ENCODE measurements around the gene SLC38A3. TPM values are rescaled to one million over a fixed set of nuclear protein-coding genes. Genes with fewer than 3 reads are reported as not detected.
A peak's percentile ranks its signal among the peaks of the same experiment; 100 is the strongest.

Gene SLC38A3
- total RNA-seq, 4 donors from 2014 or later = 1.9 to 8.9 (median 5.0) TPM

DNA sequence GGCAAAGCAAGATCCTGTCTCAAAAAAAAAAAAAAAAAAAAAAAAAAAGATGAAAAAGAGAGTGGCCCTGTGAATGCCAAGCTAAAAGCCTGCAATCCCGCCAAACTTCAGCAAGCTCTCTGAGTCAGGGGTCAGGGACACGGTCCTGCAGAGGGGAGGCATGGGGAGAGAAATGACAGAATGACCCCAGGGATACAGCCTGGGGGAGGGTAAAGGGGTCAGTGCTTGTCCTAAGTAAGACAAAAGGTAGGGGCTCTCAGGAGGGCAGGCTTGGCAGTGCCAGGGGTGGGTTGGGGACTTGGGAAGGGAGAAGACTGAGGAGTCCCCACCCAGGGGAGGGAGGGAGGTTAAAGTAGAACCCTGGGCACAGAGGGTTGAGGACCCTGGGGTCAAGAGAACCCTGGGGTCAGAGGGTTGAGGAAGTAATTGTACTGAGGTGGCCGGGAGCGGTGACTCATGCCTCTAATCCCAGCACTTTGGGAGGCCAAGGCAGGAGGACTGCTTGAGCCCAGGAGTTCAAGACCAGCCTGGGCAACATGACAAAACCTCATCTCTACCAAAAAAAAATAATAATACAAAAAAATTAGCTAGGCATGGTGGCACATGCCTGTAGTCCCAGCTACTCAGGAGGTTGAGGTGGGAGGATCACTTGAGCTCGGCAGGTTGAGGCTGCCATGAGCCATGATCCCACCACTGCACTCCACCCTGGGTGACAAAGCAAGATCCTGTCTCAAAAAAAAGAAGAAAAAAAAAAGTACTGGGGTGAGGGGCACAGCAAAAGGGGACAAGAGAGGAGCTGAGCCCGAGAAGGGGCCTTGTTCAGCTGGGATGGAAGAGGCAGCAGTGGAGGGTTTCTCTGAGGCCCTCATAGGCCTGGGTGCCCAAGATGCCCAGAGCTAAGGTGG is 58.7 kb downstream of the SLC38A3 start:
- Histone ChIP-seq H3K4me3 (no peak overlapping the region), H3K9me3 (no peaks in the 10 kb centered on the region), H3K4me1 (peaks cover 40 to 67% of the 10 kb centered on the region in 2 donors), H3K27me3 (no peaks in the 10 kb centered on the region), H3K27ac (peak overlapping the region; percentile 71 to 90 (median 82)), H3K36me3 (no peaks in the 10 kb centered on the region)
- ATAC-seq = no peak
- intact Hi-C loops (cut with DNase I; ENCODE audit: low total_unique reads) (no loop called here), in situ Hi-C loops (cut with MboI; ENCODE audit: low sequenced_read_pairs in 4 of 4) (no loop called here)
- no peak for TF ChIP-seq POLR2A (IDR thresholded peaks at IDR 0.05)
- TF ChIP-seq, protein P1, sequence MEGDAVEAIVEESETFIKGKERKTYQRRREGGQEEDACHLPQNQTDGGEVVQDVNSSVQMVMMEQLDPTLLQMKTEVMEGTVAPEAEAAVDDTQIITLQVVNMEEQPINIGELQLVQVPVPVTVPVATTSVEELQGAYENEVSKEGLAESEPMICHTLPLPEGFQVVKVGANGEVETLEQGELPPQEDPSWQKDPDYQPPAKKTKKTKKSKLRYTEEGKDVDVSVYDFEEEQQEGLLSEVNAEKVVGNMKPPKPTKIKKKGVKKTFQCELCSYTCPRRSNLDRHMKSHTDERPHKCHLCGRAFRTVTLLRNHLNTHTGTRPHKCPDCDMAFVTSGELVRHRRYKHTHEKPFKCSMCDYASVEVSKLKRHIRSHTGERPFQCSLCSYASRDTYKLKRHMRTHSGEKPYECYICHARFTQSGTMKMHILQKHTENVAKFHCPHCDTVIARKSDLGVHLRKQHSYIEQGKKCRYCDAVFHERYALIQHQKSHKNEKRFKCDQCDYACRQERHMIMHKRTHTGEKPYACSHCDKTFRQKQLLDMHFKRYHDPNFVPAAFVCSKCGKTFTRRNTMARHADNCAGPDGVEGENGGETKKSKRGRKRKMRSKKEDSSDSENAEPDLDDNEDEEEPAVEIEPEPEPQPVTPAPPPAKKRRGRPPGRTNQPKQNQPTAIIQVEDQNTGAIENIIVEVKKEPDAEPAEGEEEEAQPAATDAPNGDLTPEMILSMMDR (IDR thresholded peaks at IDR 0.05 in 4 of 5, conservative IDR thresholded peaks at IDR 0.05 in 1 of 5) = no peak
- no peak for DNase-seq

DNA sequence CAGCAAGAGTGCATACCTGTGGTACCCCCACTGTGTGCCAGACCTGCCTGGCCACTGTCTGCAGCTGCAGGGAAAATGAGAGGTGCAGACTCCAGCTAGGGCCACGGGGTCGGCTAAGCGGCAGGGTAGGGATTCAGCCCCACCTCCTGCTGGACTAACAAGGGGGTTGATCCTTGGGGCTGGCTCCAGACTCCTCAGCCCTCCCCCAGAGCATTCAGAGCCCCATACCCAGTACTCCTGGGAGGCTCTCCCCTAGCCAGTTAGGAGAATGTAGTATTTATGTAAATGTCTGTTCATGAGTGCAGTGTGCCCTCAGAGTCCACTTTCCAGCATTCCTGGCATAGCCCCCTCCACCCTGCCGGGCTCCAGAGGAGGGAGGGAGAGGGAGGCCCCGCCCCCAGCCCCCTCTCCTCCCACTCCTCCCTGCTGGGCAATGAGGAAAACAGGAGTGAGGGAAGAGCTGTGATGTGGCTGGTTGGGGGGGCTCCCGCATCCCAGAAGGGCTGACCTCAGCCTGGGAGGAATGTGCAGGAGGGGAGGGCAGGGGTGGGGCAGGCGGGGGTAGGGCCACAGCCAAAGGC is 59.4 kb downstream of the SLC38A3 start:
- H3K27me3 ChIP-seq = no peaks in the 10 kb centered on the region
- in situ Hi-C loops (cut with MboI; ENCODE audit: low sequenced_read_pairs in 4 of 4) = no loop called here
- ATAC-seq (no peak), DNase-seq (no peak)
- no peaks in the 10 kb centered on the region for H3K36me3 ChIP-seq
- no peaks in the 10 kb centered on the region for H3K9me3 ChIP-seq
- peak overlapping the region; percentile 71 to 90 (median 82) for H3K27ac ChIP-seq
- peaks cover 43 to 71% of the 10 kb centered on the region in 2 donors for H3K4me1 ChIP-seq
- no peak overlapping the region for H3K4me3 ChIP-seq
- intact Hi-C loops (cut with DNase I; ENCODE audit: low total_unique reads) = no loop called here
- TF ChIP-seq, protein P1 (IDR thresholded peaks at IDR 0.05 in 4 of 5, conservative IDR thresholded peaks at IDR 0.05 in 1 of 5) = no peak
- TF ChIP-seq POLR2A (IDR thresholded peaks at IDR 0.05) = no peak

DNA sequence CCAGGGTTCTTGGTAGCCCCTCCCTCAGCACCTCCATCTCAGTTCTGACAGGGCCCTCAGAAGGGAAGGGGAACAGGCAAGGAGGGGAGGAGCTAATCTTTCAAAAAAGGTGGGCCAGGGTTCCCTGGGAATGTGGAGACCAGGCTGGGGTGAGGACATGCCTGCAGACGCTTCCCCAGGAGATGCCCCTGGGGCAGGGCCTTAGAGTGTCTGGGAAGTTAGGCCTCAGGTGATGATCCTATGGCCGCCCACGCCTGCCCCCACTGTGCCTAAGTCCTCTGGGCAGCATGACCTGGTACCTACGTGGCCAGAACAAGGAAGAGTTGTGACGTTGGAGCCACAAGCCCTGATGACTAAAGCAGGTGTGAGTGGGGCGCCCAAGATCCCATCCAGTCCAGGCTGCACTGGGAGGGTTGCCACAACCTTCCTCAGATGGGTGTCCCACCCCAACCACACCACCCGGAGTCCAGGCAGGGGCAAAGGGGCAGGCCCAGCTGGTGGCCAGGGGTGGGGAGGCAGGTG is 60.0 kb downstream of the SLC38A3 start:
- Histone ChIP-seq H3K9me3 (no peaks in the 10 kb centered on the region), H3K4me3 (no peak overlapping the region), H3K27ac (peak overlapping the region; percentile 71 to 90 (median 82)), H3K36me3 (no peaks in the 10 kb centered on the region), H3K27me3 (no peaks in the 10 kb centered on the region), H3K4me1 (peaks cover 39 to 73% of the 10 kb centered on the region in 2 donors)
- ATAC-seq = no peak
- TF ChIP-seq, protein P1 (IDR thresholded peaks at IDR 0.05 in 4 of 5, conservative IDR thresholded peaks at IDR 0.05 in 1 of 5) = no peak
- TF ChIP-seq POLR2A (IDR thresholded peaks at IDR 0.05) = no peak
- in situ Hi-C loops (cut with MboI; ENCODE audit: low sequenced_read_pairs in 4 of 4) = no loop called here
- intact Hi-C loops (cut with DNase I; ENCODE audit: low total_unique reads) = no loop called here
- DNase-seq = no peak

DNA sequence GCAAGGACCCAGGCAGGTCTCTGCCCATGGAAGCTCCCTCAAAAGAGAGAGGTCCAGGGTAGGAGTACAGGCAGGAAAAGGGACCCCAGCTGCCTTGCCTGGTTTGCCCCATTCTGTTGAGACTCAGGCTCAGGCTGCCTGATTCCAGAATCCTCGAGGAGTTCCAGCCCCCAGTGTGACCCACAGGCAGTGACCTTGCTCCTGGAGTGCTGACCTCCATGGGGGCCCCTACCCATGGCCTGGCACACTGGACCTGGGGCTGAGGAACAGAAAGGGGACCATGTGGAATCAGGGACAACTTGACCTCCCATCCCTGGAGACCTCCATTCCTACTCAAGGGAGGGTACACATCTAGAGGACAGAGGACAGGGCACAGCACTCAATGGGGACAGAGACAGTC is 60.5 kb downstream of the SLC38A3 start:
- intact Hi-C loops (cut with DNase I; ENCODE audit: low total_unique reads) = no loop called here
- peaks cover 38 to 76% of the 10 kb centered on the region in 2 donors for H3K4me1 ChIP-seq
- H3K27me3 ChIP-seq = no peaks in the 10 kb centered on the region
- ATAC-seq (no peak), DNase-seq (no peak)
- H3K36me3 ChIP-seq = no peaks in the 10 kb centered on the region
- H3K4me3 ChIP-seq = no peak overlapping the region
- TF ChIP-seq, protein P1 (IDR thresholded peaks at IDR 0.05 in 4 of 5, conservative IDR thresholded peaks at IDR 0.05 in 1 of 5) = no peak
- TF ChIP-seq POLR2A (IDR thresholded peaks at IDR 0.05) = no peak
- H3K9me3 ChIP-seq = no peaks in the 10 kb centered on the region
- H3K27ac ChIP-seq = peak overlapping the region; percentile 71 to 90 (median 82)
- in situ Hi-C loops (cut with MboI; ENCODE audit: low sequenced_read_pairs in 4 of 4) = no loop called here

All from gastrocnemius medialis (tissue), 4 donors.